ENCODE measurements around the gene TNFAIP3.

TNFAIP3 gene

DNA sequence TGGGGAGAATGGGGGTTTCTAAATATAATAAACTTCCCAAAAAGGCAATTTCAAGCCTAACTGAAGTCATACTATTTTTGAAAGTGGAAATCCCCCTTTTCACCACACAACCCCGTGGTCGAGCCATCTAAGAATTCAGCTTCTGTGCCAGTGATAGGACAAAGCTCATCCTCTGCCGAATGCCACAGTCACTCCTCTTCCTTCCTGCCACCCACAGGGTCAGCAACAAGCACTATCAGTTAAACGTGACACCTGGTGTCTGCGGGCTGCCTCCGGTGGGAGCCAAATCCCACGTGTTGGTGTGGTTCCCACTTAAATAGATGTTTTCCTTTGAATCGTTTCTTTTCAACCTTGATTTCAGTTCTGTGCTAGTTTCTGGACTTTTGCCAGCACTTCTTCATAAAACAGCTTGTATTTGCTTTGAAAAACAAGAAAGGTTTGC, 60.7 kb downstream of the TNFAIP3 start:
- DNase-seq = peak; percentile 71 to 81

- peak in 1 of 2 donors; percentile 14 for DNase-seq
Measured at GRCh38 chr6:137928286-137928685, 61.2 kb downstream of the TNFAIP3 start.

DNA sequence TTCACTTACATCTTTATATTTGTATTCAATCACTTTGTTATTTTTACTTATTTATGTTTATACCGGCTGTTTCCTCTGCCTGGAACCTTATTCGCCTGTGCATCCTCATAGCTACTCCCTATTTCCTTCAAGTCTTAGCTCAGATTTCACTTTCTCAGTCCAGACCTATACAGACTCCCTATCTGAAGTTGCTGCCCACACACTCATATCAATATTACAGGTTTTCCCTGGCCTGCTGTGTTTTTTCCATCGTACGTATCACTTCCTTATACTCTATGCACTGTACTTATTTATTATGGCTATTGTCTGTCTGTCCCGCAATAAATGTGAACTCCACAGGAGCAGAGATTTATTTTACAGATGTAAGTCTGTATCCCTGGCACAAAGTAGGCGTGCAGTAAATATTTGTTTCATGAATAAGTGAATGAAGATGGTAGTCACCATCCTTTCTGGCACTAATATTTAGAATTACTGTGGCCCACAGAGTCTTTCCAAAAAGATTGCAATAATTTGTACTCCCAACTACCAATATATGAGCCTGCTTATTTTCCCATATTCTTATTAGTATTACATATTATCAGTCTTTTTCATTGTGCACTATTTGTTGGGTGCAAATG, 64.9 kb downstream of the TNFAIP3 start:
- DNase-seq = no peak
